Smooth muscle cell of the coronary artery (primary cell): ENCODE measurements around the gene TEKT4. TPM values are rescaled to one million over a fixed set of nuclear protein-coding genes. Genes with fewer than 3 reads are reported as not detected.

Source experiments
- total RNA-seq: library from RNA; depleted of rRNA; stranded (reverse); fragments of >200 nt; gene quantifications from 2 replicates; pipeline ENCODE4 v1.2.3, GENCODE V29; 2014; ENCODE audit warnings: low replicate concordance

Gene TEKT4, protein sequence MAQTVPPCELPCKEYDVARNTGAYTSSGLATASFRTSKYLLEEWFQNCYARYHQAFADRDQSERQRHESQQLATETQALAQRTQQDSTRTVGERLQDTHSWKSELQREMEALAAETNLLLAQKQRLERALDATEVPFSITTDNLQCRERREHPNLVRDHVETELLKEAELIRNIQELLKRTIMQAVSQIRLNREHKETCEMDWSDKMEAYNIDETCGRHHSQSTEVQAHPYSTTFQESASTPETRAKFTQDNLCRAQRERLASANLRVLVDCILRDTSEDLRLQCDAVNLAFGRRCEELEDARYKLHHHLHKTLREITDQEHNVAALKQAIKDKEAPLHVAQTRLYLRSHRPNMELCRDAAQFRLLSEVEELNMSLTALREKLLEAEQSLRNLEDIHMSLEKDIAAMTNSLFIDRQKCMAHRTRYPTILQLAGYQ
- not detected in 2 replicates for total RNA-seq

GRCh38 chr2:94871226-94872087 lies at the start of gene TEKT4:
TSS of gene TEKT4 (plus strand) at chr2:94871430. CDS start at chr2:94871580, 150 bp downstream.

Other genes starting within 250 kb of the TEKT4 start
- not detected in 2 replicates for gene MAL, start 154.3 kb downstream of the TEKT4 start, total RNA-seq